HEK293T (cell line): ENCODE results near the gene HK1.
"Not testable (repeated sequence)": the region's sequence is repeated elsewhere in the genome, so short reads cannot be mapped to it uniquely, and the experiment has no call there.

Experiments
- CTCF ChIA-PET: fragments of 350-600 bp; formaldehyde crosslinking; extraction: SDS; loops from one replicate; lab custom pipeline; 2021; ENCODE audit warnings: antibody characterized with exemption, inconsistent platforms; lab: Yijun Ruan, JAX
- POLR2A ChIA-PET: fragments of 350-600 bp; formaldehyde crosslinking; extraction: SDS; loops from one replicate; lab custom pipeline; 2020; ENCODE audit warnings: antibody characterized with exemption, inconsistent platforms; lab: Yijun Ruan, JAX
- DNase-seq: peaks from one replicate; pipeline ENCODE4 v3.0.0; 2012; ENCODE audit warnings: mixed read lengths; ENCODE audit errors: extremely low spot score
- ARNT ChIP-seq: fragments of 450-650 bp; IDR thresholded peaks from 2 replicates; pipeline ENCODE4 v1.6.1; 2017; ENCODE audit warnings: mild to moderate bottlenecking
- BHLHE40 ChIP-seq: fragments of 450-650 bp; IDR thresholded peaks from 2 replicates; pipeline ENCODE4 v1.6.1; 2016; ENCODE audit warnings: mild to moderate bottlenecking, moderate library complexity, borderline replicate concordance
- CTBP1 ChIP-seq: fragments of 450-650 bp; IDR thresholded peaks from 2 replicates; pipeline ENCODE4 v1.6.1; 2016; ENCODE audit warnings: borderline replicate concordance
- ELF4 ChIP-seq: fragments of 450-650 bp; IDR thresholded peaks from 2 replicates; pipeline ENCODE4 v1.6.1; 2017; ENCODE audit warnings: antibody characterized with exemption
- FOXA1 ChIP-seq: fragments of 450-650 bp; IDR thresholded peaks from 2 replicates; pipeline ENCODE4 v1.6.1; 2016; ENCODE audit warnings: mild to moderate bottlenecking
- FOXK2 ChIP-seq: fragments of 450-650 bp; IDR thresholded peaks from 2 replicates; pipeline ENCODE4 v1.6.1; 2016; ENCODE audit warnings: mild to moderate bottlenecking
- FOXM1 ChIP-seq: fragments of 450-650 bp; IDR thresholded peaks from 2 replicates; pipeline ENCODE4 v1.6.1; 2017; ENCODE audit warnings: mild to moderate bottlenecking, borderline replicate concordance
- HDGF ChIP-seq: fragments of 450-650 bp; IDR thresholded peaks from 2 replicates; pipeline ENCODE4 v1.6.1; 2017; ENCODE audit warnings: antibody characterized with exemption, borderline replicate concordance
- L3MBTL2 ChIP-seq: fragments of 450-650 bp; conservative IDR thresholded peaks from 2 replicates; pipeline ENCODE4 v1.6.1; 2016; ENCODE audit warnings: mild to moderate bottlenecking
- LEF1 ChIP-seq: fragments of 450-650 bp; IDR thresholded peaks from 2 replicates; pipeline ENCODE4 v1.6.1; 2017; ENCODE audit warnings: mild to moderate bottlenecking, borderline replicate concordance
- NFRKB ChIP-seq: fragments of 450-650 bp; IDR thresholded peaks from 2 replicates; pipeline ENCODE4 v1.6.1; 2016; ENCODE audit warnings: mild to moderate bottlenecking, moderate library complexity
- PKNOX1 ChIP-seq: fragments of 450-650 bp; IDR thresholded peaks from 2 replicates; pipeline ENCODE4 v1.6.1; 2016
- SP1 ChIP-seq: fragments of 450-650 bp; IDR thresholded peaks from 2 replicates; pipeline ENCODE4 v1.6.1; 2017
- SUZ12 ChIP-seq: fragments of 450-650 bp; IDR thresholded peaks from 2 replicates; pipeline ENCODE4 v1.6.1; 2016; ENCODE audit warnings: mild to moderate bottlenecking
- TARDBP ChIP-seq: fragments of 450-650 bp; IDR thresholded peaks from 2 replicates; pipeline ENCODE4 v1.6.1; 2016
- ZNF384 ChIP-seq: fragments of 450-650 bp; IDR thresholded peaks from 2 replicates; pipeline ENCODE4 v1.6.1; 2016

The HK1 gene

GRCh38 chr10:69290993-69291392 lies 12.7 kb downstream of the HK1 start:
- ChIA-PET CTCF (no interaction called here), POLR2A (no interaction called here)
- TF ChIP-seq HDGF (no peak), FOXA1 (no peak), FOXK2 (no peak), ARNT (no peak), ZNF384 (no peak), SUZ12 (no peak), L3MBTL2 (no peak), PKNOX1 (no peak), FOXM1 (no peak), LEF1 (no peak), ELF4 (no peak), BHLHE40 (no peak), SP1 (no peak), TARDBP (no peak), NFRKB (no peak), CTBP1 (no peak)
- DNase-seq = no peak

GRCh38 chr10:69292459-69292858 lies 14.2 kb downstream of the HK1 start:
- TF ChIP-seq PKNOX1 (no peak), ZNF384 (no peak), L3MBTL2 (no peak), NFRKB (no peak), FOXK2 (no peak), ELF4 (no peak), BHLHE40 (no peak), LEF1 (no peak), SUZ12 (no peak), FOXA1 (no peak), TARDBP (no peak), CTBP1 (no peak), SP1 (no peak), FOXM1 (no peak), ARNT (no peak), HDGF (no peak)
- ChIA-PET POLR2A (no interaction called here), CTCF (no interaction called here)
- no peak for DNase-seq

GRCh38 chr10:69295027-69295636 lies 16.8 kb downstream of the HK1 start:
- ChIA-PET POLR2A (no interaction called here), CTCF (interaction anchor here (0.5 kb wide), 1 partner anchor 159 kb away, joined by 4 read pairs; no protein-coding TSS in a partner anchor)
- TF ChIP-seq PKNOX1 (no peak), CTBP1 (no peak), L3MBTL2 (no peak), BHLHE40 (no peak), ELF4 (no peak), LEF1 (no peak), ZNF384 (no peak)

GRCh38 chr10:69303632-69304051 lies 25.3 kb downstream of the HK1 start:
- TF ChIP-seq SUZ12 = no peak
- no peak for TF ChIP-seq NFRKB
- no peak for TF ChIP-seq SP1
- no peak for TF ChIP-seq L3MBTL2
- TF ChIP-seq ELF4 = no peak
- TF ChIP-seq CTBP1 = no peak
- no peak for TF ChIP-seq HDGF
- no peak for TF ChIP-seq FOXK2
- TF ChIP-seq LEF1 = no peak
- no peak for TF ChIP-seq TARDBP
- no peak for TF ChIP-seq FOXM1
- no peak for TF ChIP-seq ARNT
- POLR2A ChIA-PET = no interaction called here
- no peak for DNase-seq
- CTCF ChIA-PET = no interaction called here

More at GRCh38 chr10:69295027-69295636, 16.8 kb downstream of the HK1 start:
- DNase-seq = no peak

- CTCF ChIA-PET = no interaction called here
- POLR2A ChIA-PET = interaction anchor here (0.9 kb wide), 1 partner anchor 11 kb away, joined by 4 read pairs; no protein-coding TSS in a partner anchor
- DNase-seq = no peak
- no peak for TF ChIP-seq FOXK2
- TF ChIP-seq L3MBTL2 = no peak
- TF ChIP-seq FOXA1 = no peak
- TF ChIP-seq ZNF384 = no peak
- no peak for TF ChIP-seq SUZ12
- no peak for TF ChIP-seq SP1
- no peak for TF ChIP-seq ARNT
These were observed 28.1 kb downstream of the HK1 start for GRCh38 chr10:69306421-69306820.

- no peak for TF ChIP-seq FOXK2
- TF ChIP-seq FOXA1 = no peak
- TF ChIP-seq BHLHE40 = no peak
- no peak for TF ChIP-seq ELF4
- no peak for TF ChIP-seq TARDBP
- no peak for TF ChIP-seq HDGF
- TF ChIP-seq LEF1 = no peak
- TF ChIP-seq CTBP1 = no peak
- no peak for TF ChIP-seq SP1
- TF ChIP-seq ZNF384 = no peak
- TF ChIP-seq FOXM1 = no peak
- no peak for TF ChIP-seq ARNT
- no peak for TF ChIP-seq SUZ12
- ChIA-PET CTCF (no interaction called here), POLR2A (no interaction called here)
- DNase-seq = no peak
These were observed 29.1 kb downstream of the HK1 start for GRCh38 chr10:69307434-69307833.

GRCh38 chr10:69308304-69308703 lies 30.0 kb downstream of the HK1 start:
- CTCF ChIA-PET, POLR2A ChIA-PET: not testable (repeated sequence)

More at GRCh38 chr10:69308304-69308703, 30.0 kb downstream of the HK1 start:
- not testable (repeated sequence) for DNase-seq
